ENCODE results near the gene DIP2A.

- TF ChIP-seq CSRNP2 (CRISPR knock-in tag; conservative IDR thresholded peaks at IDR 0.05; ENCODE audit: low read depth) (no peak), GFI1 (CRISPR knock-in tag; IDR thresholded peaks at IDR 0.05; ENCODE audit: borderline replicate concordance) (no peak)
Observed at GRCh38 chr21:46474382-46474781, 15.7 kb downstream of the DIP2A start.

Data from HepG2 (cell line).